ENCODE data around the gene STRN. TPM values are rescaled to one million over a fixed set of nuclear protein-coding genes. Genes with fewer than 3 reads are reported as not detected.
A peak's percentile ranks its signal among the peaks of the same experiment; 100 is the strongest.

STRN gene
- total and polyA plus RNA-seq, 9 of the 15 experiments (the other 6 are each of a cell fraction or from before 2014, with no cell fraction given): 1.3 to 31.2 (median 20.0) TPM

DNA sequence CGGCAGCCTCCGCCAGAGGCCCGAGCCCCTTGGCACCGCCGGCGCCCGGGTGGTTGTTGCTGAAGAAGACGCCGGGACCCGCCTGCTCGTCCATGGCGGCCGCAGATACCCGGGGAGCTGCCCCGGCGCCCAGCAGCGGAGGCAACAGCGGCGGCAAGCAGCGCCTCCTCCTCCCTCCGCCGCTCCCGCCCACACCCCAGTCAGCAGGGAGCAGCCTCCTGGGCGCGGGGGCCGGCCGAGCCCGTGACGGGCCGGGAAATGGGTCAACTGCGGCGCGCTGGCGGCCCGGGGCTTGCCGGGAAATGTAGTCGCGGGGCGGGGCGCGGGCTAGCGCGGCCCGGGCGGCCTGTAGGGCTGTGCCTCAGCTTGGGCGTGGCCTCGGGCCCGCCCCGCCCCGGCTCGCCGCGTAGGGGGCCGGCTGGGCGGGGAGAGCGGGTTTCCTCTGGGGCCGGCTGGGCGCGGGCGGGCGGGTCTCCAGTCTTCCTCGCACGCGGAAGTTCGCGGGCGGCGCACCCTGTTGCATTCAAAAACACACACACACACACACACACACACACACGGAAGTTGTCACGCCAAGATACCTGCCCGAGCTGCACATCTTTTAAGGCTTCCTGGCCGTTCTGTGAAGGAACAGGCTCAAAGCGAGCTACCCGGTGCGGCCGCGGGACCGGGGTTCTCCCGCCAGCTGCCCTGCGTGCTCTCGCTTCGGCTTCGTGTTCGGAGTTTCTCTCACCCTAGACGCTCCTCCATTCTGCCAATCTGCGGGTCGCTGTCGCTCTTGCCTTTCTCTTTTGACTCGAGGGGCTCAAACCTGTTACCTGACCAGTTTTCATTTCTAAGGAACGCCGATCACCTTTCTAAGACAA, at the start of gene STRN (continued):
- TF ChIP-seq, protein P1, sequence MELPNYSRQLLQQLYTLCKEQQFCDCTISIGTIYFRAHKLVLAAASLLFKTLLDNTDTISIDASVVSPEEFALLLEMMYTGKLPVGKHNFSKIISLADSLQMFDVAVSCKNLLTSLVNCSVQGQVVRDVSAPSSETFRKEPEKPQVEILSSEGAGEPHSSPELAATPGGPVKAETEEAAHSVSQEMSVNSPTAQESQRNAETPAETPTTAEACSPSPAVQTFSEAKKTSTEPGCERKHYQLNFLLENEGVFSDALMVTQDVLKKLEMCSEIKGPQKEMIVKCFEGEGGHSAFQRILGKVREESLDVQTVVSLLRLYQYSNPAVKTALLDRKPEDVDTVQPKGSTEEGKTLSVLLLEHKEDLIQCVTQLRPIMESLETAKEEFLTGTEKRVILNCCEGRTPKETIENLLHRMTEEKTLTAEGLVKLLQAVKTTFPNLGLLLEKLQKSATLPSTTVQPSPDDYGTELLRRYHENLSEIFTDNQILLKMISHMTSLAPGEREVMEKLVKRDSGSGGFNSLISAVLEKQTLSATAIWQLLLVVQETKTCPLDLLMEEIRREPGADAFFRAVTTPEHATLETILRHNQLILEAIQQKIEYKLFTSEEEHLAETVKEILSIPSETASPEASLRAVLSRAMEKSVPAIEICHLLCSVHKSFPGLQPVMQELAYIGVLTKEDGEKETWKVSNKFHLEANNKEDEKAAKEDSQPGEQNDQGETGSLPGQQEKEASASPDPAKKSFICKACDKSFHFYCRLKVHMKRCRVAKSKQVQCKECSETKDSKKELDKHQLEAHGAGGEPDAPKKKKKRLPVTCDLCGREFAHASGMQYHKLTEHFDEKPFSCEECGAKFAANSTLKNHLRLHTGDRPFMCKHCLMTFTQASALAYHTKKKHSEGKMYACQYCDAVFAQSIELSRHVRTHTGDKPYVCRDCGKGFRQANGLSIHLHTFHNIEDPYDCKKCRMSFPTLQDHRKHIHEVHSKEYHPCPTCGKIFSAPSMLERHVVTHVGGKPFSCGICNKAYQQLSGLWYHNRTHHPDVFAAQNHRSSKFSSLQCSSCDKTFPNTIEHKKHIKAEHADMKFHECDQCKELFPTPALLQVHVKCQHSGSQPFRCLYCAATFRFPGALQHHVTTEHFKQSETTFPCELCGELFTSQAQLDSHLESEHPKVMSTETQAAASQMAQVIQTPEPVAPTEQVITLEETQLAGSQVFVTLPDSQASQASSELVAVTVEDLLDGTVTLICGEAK (IDR thresholded peaks at IDR 0.05): peak; percentile 67; the same call in 1 of the 2 replicates
- TF ChIP-seq, protein P1 (CRISPR knock-in tag; IDR thresholded peaks at IDR 0.05): no peak
- TF ChIP-seq, protein P2, sequence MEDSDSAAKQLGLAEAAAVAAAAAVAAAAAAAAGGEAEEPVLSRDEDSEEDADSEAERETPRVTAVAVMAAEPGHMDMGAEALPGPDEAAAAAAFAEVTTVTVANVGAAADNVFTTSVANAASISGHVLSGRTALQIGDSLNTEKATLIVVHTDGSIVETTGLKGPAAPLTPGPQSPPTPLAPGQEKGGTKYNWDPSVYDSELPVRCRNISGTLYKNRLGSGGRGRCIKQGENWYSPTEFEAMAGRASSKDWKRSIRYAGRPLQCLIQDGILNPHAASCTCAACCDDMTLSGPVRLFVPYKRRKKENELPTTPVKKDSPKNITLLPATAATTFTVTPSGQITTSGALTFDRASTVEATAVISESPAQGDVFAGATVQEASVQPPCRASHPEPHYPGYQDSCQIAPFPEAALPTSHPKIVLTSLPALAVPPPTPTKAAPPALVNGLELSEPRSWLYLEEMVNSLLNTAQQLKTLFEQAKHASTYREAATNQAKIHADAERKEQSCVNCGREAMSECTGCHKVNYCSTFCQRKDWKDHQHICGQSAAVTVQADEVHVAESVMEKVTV (CRISPR knock-in tag; IDR thresholded peaks at IDR 0.05): no peak
- TF ChIP-seq, protein P3, sequence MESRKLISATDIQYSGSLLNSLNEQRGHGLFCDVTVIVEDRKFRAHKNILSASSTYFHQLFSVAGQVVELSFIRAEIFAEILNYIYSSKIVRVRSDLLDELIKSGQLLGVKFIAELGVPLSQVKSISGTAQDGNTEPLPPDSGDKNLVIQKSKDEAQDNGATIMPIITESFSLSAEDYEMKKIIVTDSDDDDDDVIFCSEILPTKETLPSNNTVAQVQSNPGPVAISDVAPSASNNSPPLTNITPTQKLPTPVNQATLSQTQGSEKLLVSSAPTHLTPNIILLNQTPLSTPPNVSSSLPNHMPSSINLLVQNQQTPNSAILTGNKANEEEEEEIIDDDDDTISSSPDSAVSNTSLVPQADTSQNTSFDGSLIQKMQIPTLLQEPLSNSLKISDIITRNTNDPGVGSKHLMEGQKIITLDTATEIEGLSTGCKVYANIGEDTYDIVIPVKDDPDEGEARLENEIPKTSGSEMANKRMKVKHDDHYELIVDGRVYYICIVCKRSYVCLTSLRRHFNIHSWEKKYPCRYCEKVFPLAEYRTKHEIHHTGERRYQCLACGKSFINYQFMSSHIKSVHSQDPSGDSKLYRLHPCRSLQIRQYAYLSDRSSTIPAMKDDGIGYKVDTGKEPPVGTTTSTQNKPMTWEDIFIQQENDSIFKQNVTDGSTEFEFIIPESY (CRISPR knock-in tag; IDR thresholded peaks at IDR 0.05): no peak
- TF ChIP-seq ZEB2 (IDR thresholded peaks at IDR 0.05): peak; percentile 75
- TF ChIP-seq NCOA4 (IDR thresholded peaks at IDR 0.05; ENCODE audit: partially characterized antibody): no peak
- no peak for TF ChIP-seq EWSR1 (IDR thresholded peaks at IDR 0.05; ENCODE audit: borderline replicate concordance, low read depth, partially characterized antibody)
- TF ChIP-seq TOE1 (IDR thresholded peaks at IDR 0.05; ENCODE audit: borderline replicate concordance): peak; percentile 77
- TF ChIP-seq TOE1 (CRISPR knock-in tag; IDR thresholded peaks at IDR 0.05; ENCODE audit: borderline replicate concordance, low read depth): 0 out of 2 replicates have a peak, but pooled peaks have one; percentile 30
- TF ChIP-seq ARID1B (IDR thresholded peaks at IDR 0.05): peak; percentile 70
- TF ChIP-seq, protein P4, sequence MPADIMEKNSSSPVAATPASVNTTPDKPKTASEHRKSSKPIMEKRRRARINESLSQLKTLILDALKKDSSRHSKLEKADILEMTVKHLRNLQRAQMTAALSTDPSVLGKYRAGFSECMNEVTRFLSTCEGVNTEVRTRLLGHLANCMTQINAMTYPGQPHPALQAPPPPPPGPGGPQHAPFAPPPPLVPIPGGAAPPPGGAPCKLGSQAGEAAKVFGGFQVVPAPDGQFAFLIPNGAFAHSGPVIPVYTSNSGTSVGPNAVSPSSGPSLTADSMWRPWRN (IDR thresholded peaks at IDR 0.05; ENCODE audit: low read depth): no peak
- TF ChIP-seq KLF6 (CRISPR knock-in tag; IDR thresholded peaks at IDR 0.05; ENCODE audit: borderline replicate concordance): no peak

Measured in K562 (cell line).